GM18526 (cell line): ENCODE measurements around the gene SH3PXD2A.

ENCODE experiments used
- POLR2A ChIP-seq: IDR thresholded peaks from 3 replicates; pipeline ENCODE4 v1.6.1; 2011; ENCODE audit not compliant: insufficient read length; ENCODE audit errors: extremely low read depth

The SH3PXD2A gene

DNA sequence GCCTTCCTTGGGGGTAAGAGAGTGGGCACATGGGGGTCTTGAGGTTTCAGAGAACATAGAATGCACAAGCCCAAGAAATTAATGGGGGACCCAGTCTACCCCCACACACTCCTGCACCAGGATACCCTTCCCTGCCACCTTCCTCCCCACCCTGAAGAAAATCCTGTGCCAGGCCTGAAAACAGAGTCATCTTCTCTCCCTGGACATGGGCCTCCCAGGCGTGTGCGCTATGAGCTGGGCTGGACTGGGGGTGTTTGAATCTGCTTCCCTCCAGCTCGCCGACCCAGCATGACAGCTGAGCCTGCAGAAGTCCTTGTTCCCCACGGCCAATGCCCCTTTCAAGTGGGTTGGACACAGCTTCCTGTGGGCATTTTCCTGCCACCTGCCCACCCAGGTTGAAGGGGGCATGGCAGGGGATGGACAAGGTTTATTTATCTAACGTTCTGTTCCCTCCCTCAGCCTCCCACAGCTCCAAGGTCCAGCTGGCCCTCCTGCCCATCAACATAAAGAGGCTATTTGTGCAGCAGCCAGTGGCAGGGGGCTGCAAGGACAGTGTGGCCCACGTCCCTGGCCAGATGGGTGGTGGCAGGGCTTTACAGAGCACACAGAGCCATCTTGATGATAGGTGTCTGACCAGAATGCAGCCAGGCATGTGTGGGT, 141.0 kb downstream of the SH3PXD2A start:
- TF ChIP-seq POLR2A = no peak

GRCh38 chr10:103713676-103714075, 141.7 kb downstream of the SH3PXD2A start:
- no peak for TF ChIP-seq POLR2A

DNA sequence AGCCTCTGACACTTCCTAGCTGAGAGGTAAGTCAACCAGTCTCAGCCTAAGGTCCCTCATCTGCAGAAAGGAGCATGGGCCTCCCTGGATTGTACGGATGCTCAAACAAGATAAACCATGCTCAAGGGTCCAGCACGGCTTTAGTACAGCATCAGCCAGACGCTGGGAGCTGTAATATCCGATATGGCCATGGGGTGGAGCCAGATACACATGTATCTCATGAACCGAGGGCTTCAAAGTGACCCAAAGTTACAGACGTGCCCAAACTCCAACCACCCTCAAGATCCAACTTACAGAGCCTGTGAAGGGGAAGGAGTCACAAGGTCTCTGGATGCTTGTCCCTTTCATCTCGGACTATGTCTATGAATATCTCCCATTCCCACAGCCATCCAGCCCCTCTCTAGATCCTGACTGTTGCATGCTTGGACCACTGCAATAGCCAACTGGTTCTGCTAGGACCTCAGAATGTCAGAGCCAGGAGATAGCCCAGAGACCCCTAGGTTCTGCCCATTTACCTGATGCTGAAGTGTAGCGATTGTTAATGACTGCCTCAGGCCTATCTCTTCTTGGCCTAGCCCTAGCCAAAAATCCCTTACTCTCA, 142.4 kb downstream of the SH3PXD2A start:
- TF ChIP-seq POLR2A = no peak

DNA sequence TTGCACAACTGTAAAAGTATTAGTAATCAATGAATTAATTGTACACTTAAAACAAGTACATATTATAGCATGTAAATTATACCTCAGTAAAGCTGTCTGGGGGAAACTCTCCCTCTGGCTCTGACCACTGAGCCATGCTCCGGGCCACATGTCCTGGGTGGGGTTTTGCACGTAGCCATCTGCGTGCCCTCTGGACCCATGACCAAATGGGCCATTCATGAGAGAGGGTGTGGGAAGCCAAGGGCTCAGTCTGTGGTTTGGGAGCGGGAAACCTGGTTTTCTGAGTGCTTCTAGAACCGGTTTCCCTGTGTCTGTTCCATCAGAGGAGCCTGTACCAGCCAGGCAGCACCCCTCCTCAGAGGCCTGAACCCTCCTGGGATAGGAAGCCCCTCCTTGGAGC, 143.2 kb downstream of the SH3PXD2A start:
- no peak for TF ChIP-seq POLR2A

DNA sequence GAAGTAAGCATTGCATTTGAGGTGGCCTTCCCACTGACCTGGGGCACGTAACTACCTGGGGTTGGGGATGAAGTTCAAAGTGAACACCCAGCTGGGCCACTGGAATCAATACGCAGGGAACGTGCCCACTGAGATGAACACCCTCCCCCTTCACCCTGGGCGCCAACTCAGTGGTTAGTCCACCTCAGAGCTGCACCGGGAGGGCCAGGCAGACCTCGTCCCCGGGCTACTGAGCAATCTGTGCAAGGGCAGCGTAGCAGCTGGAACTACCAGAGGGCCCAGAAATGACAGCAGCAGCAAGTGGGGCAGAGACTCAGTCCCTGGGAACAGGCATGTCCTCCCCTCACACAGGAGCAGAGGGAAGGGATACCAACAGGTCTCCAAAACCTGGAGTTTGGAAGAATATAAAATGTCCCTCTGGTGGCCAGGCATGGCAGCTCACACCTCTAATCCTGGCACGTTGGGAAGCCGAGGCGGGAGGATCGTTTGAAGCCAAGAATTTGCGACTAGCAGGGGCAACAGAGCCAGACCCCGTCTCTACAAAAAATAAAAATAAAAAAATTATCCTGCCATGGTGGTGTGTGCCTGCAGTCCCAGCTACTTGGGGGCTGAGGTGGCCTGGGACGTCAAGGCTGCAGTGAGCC, 143.9 kb downstream of the SH3PXD2A start:
- TF ChIP-seq POLR2A = no peak

GRCh38 chr10:103710490-103710889, 144.9 kb downstream of the SH3PXD2A start:
- TF ChIP-seq POLR2A = no peak

DNA sequence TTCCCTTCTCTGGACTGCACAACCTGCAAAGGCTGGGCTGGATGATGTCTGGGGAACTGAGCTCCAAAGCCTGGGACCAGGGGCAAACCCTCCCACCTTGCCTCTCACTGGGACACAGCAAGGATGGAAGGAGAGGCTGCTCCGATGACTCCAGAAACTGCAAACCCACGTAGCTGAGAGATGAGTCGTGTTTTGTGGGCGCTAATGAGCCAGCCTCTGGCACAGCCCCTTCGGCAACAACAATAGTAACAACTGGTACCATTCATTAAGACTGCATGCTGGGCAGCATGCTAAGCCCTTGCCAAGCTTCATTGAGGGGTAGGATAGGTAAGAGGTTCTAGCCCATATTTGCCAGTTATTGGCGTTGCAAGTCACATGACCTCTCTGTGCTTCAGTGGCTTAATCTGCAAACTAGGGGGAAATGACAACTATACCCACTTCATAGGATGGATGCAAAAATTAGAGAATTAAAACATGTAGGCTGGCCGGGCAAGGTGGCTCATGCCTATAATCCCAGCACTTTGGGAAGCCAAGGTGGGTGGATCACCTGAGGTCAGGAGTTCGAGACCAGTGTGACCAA, 145.9 kb downstream of the SH3PXD2A start:
- TF ChIP-seq POLR2A = no peak

DNA sequence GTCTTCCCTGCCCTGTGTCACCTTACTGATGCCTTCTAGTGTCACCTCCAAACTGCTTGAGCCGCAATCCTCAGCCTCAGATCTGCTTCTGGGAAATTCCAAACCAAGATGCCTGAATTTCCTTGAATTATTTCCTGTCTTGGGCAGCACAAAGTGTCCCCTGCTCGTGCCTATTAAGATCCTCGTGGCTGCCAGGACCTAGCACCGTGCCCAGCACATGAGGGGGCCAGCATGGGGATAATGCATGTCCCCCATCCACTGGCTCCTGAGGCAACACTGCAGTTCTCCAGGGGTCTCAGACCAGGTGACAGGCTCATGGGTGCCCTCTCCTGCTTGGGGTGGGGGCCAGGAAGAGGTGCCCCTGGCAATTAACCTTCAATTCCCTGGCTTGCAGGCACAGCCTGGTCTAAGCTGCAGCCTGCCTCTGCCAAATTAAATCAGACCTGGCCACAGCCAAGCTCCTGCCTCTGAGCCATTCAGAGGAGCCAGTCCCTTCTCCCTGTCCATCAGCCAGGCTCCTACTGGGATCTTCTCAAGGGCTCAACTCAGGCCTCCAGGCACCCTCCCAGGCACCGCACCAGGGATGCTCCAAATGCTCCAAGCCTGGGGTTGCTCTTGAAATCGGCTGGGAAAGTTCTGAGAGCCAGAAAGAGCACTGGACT, 146.6 kb downstream of the SH3PXD2A start:
- no peak for TF ChIP-seq POLR2A

DNA sequence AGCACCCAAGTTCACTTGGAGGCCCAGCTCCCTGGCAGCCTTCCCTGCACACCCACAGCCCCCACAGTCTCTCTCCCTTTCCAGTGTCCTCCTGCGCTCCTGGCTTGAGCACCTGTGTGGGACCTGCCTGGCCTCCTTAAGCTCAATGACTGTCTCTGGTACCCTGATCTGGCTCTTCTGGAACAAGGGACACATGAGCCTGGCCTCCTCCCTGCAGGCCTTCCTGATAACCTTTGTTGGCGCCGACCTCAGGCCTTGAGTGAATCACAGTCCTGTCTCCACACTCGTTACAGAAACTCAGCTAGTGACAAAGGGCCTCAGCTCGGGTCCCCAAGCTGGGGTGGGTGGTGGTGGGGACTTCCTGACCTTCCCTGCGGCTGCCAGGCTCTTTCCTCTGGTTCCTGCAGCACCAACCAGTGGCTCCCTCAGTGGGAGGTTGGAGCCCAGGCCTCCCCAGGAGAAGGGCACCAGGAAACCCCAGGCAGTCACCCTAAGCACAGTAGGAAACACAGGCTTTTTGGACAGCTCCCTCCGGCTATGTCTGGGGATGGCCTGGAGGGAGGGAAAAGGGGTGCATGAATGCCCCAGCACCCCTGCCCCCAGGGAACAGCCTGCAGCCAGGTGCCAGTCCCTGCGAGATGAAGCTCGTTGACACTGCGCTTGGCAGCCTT, 147.3 kb downstream of the SH3PXD2A start:
- TF ChIP-seq POLR2A = no peak

DNA sequence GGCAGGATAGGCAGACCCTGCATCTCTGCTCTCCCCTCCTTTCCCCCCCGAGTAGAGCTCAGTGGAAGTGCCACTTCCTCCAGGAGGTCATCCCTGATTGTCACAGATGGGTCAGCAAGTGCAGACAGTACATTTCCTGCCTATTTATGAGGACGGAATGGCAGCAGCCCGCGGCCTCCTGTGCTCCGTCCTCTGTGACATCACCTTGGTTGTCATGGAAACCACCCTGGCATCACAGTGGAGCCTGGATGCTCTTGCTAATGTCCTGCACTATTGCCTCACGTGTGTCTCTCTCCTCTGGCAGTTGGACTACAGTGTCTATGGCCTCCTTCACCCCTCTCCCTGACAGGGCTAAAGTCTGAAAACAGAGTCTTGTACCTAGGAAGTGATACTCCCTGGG, 148.6 kb downstream of the SH3PXD2A start:
- TF ChIP-seq POLR2A = no peak

DNA sequence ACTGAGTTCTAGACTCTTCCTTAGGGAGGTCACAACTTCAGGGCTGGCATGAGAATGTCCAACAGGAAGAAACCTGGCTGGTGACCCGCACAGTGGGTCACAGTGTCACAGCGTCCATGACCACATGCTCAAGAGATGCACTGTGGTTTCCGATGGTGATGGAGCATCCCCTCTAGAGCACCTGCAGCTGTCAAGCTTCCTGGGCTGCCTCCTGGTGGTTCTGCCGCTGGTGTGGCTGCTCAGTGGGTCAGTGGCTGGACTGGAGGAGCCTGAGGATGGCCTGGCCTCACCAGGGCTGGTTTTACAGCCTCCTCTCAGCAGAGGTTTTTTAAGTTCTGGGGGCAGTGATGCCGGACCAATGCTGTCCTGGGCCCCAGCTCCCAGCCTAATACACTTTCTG, 149.3 kb downstream of the SH3PXD2A start:
- no peak for TF ChIP-seq POLR2A

DNA sequence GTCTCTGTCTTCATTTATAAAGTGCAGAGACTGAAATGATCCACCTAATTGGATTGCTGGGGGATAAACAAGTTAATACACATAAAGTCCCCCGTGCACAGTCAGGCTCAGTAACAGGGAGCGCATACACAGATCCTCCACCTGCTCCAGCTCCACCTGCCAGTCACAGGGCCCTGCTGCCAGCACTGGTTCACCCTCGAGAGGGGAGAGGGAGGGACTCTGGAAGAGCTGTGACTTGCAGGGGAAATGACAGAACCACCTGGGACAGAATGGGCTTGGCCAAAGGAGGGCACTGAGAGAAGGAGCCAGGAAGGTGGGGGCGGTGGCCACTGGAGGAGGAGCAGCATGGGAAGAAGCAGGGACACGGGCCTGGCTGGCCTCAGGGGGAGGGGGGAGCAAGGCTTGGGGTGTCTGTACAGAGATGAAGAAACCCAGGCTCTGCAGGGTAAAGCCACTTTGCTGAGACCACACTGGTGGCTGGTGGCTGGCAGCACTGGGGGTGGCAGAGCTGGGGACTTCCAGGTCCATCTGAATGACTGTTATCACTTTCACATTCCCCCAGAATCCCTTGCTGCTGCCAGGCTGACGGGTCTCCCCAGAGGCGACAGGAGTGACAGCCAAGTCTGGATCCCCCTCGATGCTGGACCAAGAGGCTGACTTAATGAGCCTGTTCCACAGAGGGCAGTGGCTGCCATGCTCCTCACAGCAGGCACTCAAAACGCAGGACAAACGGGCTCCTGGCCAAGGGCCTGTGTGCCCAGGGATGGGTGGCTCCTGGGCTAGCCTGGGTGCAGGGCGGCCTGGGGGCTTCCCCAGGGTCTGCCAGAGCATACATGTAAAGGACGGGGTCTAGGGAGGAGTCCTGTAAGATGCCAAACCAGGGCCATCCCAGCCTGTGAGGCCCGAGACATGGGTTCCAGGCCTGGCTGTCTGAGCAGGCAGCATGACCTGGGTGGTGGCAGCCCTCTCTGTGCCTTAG, 151.1 kb downstream of the SH3PXD2A start:
- no peak for TF ChIP-seq POLR2A

DNA sequence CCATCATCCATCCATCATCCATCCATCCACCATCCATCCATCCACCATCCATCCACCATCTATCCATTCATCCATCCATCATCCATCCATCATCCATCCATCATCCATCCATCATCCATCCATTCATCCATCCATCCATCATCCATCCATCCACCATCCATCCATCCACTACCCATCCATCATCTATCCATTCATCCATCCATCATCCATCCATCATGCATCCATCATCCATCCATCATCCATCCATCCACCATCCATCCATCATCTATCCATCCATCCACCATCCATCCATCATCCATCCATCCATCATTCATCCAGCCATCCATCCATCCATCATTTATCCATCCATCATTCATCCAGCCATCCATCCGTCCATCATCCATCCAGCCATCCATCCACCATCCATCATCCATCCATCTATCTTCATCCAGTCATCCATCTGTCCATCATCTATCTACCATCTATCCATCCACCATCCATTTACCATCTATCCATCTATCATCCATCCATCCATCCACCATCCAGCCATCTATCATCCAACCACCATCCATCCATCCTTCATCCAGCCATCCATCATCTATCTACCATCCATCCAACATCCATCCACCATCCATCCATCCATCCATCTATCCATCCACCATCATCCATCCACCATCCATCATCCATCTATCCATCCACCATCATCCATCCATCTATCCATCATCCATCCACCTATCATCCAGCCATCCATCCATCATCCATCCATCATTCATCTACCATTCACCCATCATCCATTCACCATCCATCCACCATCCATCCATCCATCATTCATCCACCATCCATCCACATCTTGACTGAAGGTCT, 153.8 kb downstream of the SH3PXD2A start:
- no peak for TF ChIP-seq POLR2A
